Testis (tissue), 2 donors: ENCODE measurements around the gene LRP1B.

Experiments
- CTCF ChIP-seq, 3 experiments: fragments of 450-650 bp in 2 of 3; fragments of 200-600 bp in 1 of 3; sonication (generic) in 1 of 3; IDR thresholded peaks; one replicate each; pipeline ENCODE4 v1.5.1; 2016 to 2019; ENCODE audit warnings: antibody characterized with exemption in 3 of 3, mild to moderate bottlenecking in 2 of 3, moderate library complexity in 1 of 3
- POLR2A ChIP-seq: fragments of 450-650 bp; IDR thresholded peaks from one replicate; pipeline ENCODE4 v1.6.1; 2017; ENCODE audit warnings: antibody characterized with exemption, mild to moderate bottlenecking, moderate library complexity

GRCh38 chr2:140943867-140944266, 1186.9 kb downstream of the LRP1B start:
- TF ChIP-seq CTCF (IDR thresholded peaks at IDR 0.05) (no peak), POLR2A (no peak)
